IMR-90 (cell line): ENCODE results near the gene FUT8. TPM values are rescaled to one million over a fixed set of nuclear protein-coding genes. Genes with fewer than 3 reads are reported as not detected.

ENCODE experiments used
- ATAC-seq: fragments of 200-7000 bp; cut with Tn5 transposase; 2 replicates; pipeline ENCODE4 v1.9.1; 2020; ENCODE audit warnings: low read depth, mild to moderate bottlenecking, moderate library complexity
- BruUV-seq: library from RNA; stranded (reverse); fragments of 400-500 nt; replicated peaks from 2 replicates; lab custom pipeline; 2021; lab: Mats Ljungman, UMichigan
- CTCF ChIA-PET: fragments of 300-600 bp; formaldehyde crosslinking; extraction: SDS; loops from one replicate; lab custom pipeline; 2021; ENCODE audit warnings: antibody characterized with exemption; lab: Yijun Ruan, JAX
- POLR2A ChIA-PET: fragments of 300-600 bp; sonication (Branson Sonifier 250); formaldehyde crosslinking; loops from one replicate; lab custom pipeline; 2022; ENCODE audit warnings: antibody characterized with exemption; ENCODE audit not compliant: unreplicated experiment; lab: Charles Lee
- DNase-seq: peaks from one replicate; pipeline ENCODE4 v3.0.0; 2013
- H2AFZ ChIP-seq: replicated peaks from 2 replicates; pipeline ENCODE3; 2013; ENCODE audit warnings: low read length, mild to moderate bottlenecking; ENCODE audit not compliant: poor library complexity
- H2AK5ac ChIP-seq: 2 replicates; pipeline ENCODE4 v1.6.1; 2013; ENCODE audit warnings: low read depth, low read length, inconsistent platforms
- H2AK9ac ChIP-seq: replicated peaks from 2 replicates; pipeline ENCODE3; 2013; ENCODE audit warnings: mild to moderate bottlenecking, low read depth, low read length, moderate library complexity; ENCODE audit not compliant: poor library complexity
- H2BK120ac ChIP-seq: 2 replicates; pipeline ENCODE4 v1.6.1; 2013; ENCODE audit warnings: low read depth, low read length, inconsistent platforms
- H2BK15ac ChIP-seq: 3 replicates; pipeline ENCODE4 v1.6.1; 2013; ENCODE audit warnings: low read depth, low read length, inconsistent platforms
- H2BK20ac ChIP-seq: 2 replicates; pipeline ENCODE4 v1.6.1; 2013; ENCODE audit warnings: low read depth, mild to moderate bottlenecking, inconsistent platforms, low read length, moderate library complexity
- H2BK5ac ChIP-seq: 2 replicates; pipeline ENCODE4 v1.6.1; 2013; ENCODE audit warnings: mild to moderate bottlenecking, low read depth, low read length, inconsistent platforms; ENCODE audit not compliant: poor library complexity, severe bottlenecking
- H3K14ac ChIP-seq: replicated peaks from 2 replicates; pipeline ENCODE4 v1.6.1; 2013; ENCODE audit warnings: low read depth, low read length, inconsistent platforms
- H3K18ac ChIP-seq: 2 replicates; pipeline ENCODE4 v1.6.1; 2013; ENCODE audit warnings: low read depth, low read length, control low read depth
- H3K23ac ChIP-seq: 2 replicates; pipeline ENCODE4 v1.6.1; 2013; ENCODE audit warnings: low read depth, low read length, inconsistent platforms
- H3K27ac ChIP-seq: 2 replicates; pipeline ENCODE4 v1.5.1; 2013; ENCODE audit warnings: mild to moderate bottlenecking, control low read depth, low read length; ENCODE audit not compliant: insufficient read depth
- H3K27me3 ChIP-seq: 2 replicates; pipeline ENCODE4 v1.6.1; 2013; ENCODE audit warnings: low read length; ENCODE audit not compliant: control insufficient read depth, insufficient read depth
- H3K36me3 ChIP-seq: 2 replicates; pipeline ENCODE4 v1.6.1; 2013; ENCODE audit warnings: low read length, mixed read lengths; ENCODE audit not compliant: control insufficient read depth, insufficient read depth
- H3K4ac ChIP-seq: 2 replicates; pipeline ENCODE4 v1.6.1; 2013; ENCODE audit warnings: low read depth, low read length, inconsistent platforms
- H3K4me1 ChIP-seq: 2 replicates; pipeline ENCODE4 v1.6.1; 2013; ENCODE audit warnings: low read length, mixed read lengths; ENCODE audit not compliant: control insufficient read depth, insufficient read depth
- H3K4me2 ChIP-seq: 2 replicates; pipeline ENCODE4 v1.6.1; 2013; ENCODE audit warnings: low read depth, mild to moderate bottlenecking, control low read depth, low read length, moderate library complexity
- H3K4me3 ChIP-seq: 2 replicates; pipeline ENCODE4 v1.5.1; 2013; ENCODE audit warnings: low read depth, mild to moderate bottlenecking, control low read depth, low read length, moderate library complexity; ENCODE audit not compliant: insufficient read depth
- H3K56ac ChIP-seq: 2 replicates; pipeline ENCODE4 v1.6.1; 2013; ENCODE audit warnings: low read length, inconsistent platforms; ENCODE audit not compliant: insufficient read depth; ENCODE audit errors: extremely low read depth
- H3K79me1 ChIP-seq, 2 experiments: 2 replicates each; pipeline ENCODE4 v1.6.1; 2013; ENCODE audit warnings: low read length in 2 of 2, inconsistent platforms in 1 of 2, low read depth in 1 of 2
- H3K9ac ChIP-seq: 2 replicates; pipeline ENCODE4 v1.6.1; 2013; ENCODE audit warnings: low read depth, low read length, control low read depth
- H3K9me1 ChIP-seq: 2 replicates; pipeline ENCODE4 v1.6.1; 2013; ENCODE audit warnings: low read length, inconsistent platforms; ENCODE audit not compliant: insufficient read depth
- H3K9me3 ChIP-seq: 2 replicates; pipeline ENCODE4 v1.6.1; 2013; ENCODE audit warnings: low read length; ENCODE audit not compliant: control insufficient read depth, insufficient read depth
- H4K20me1 ChIP-seq: 2 replicates; pipeline ENCODE4 v1.6.1; 2013; ENCODE audit warnings: low read length, inconsistent platforms; ENCODE audit not compliant: insufficient read depth
- H4K5ac ChIP-seq: 2 replicates; pipeline ENCODE4 v1.6.1; 2013; ENCODE audit warnings: mild to moderate bottlenecking, low read depth, low read length, control low read depth
- H4K8ac ChIP-seq, 2 experiments: 2 replicates each; pipeline ENCODE4 v1.6.1; 2013; ENCODE audit warnings: low read depth in 2 of 2, low read length in 2 of 2, control low read depth in 1 of 2, inconsistent platforms in 1 of 2
- H4K91ac ChIP-seq: 2 replicates; pipeline ENCODE4 v1.6.1; 2013; ENCODE audit warnings: low read depth, low read length, inconsistent platforms; ENCODE audit not compliant: insufficient read depth
- CEBPB ChIP-seq: IDR thresholded peaks from 2 replicates; pipeline ENCODE4 v1.6.1; 2012; ENCODE audit warnings: low read depth, low read length, improper control_type of control experiment
- CTCF ChIP-seq: conservative IDR thresholded peaks from 2 replicates; pipeline ENCODE4 v1.5.1; 2012; ENCODE audit warnings: mild to moderate bottlenecking, low read depth, low read length, improper control_type of control experiment
- ELK1 ChIP-seq: fragments of 150-350 bp; IDR thresholded peaks from 2 replicates; pipeline ENCODE4 v1.6.1; 2016; ENCODE audit warnings: low read depth, mild to moderate bottlenecking, low read length, moderate library complexity, borderline replicate concordance
- MAFK ChIP-seq: IDR thresholded peaks from 2 replicates; pipeline ENCODE4 v1.6.1; 2012; ENCODE audit warnings: low read depth, low read length, improper control_type of control experiment
- POLR2A ChIP-seq: IDR thresholded peaks from 2 replicates; pipeline ENCODE4 v1.6.1; 2012; ENCODE audit warnings: mild to moderate bottlenecking, low read depth, low read length
- RAD21 ChIP-seq: IDR thresholded peaks from 2 replicates; pipeline ENCODE4 v1.6.1; 2012; ENCODE audit warnings: low read length, improper control_type of control experiment
- RFX5 ChIP-seq: IDR thresholded peaks from 2 replicates; pipeline ENCODE4 v1.8.0; 2012; ENCODE audit warnings: low read depth, mild to moderate bottlenecking, low read length, moderate library complexity
- SMC3 ChIP-seq: fragments of 150-350 bp; IDR thresholded peaks from 2 replicates; pipeline ENCODE4 v1.6.1; 2016; ENCODE audit warnings: low read depth, mild to moderate bottlenecking, antibody characterized with exemption, low read length, moderate library complexity
- WGBS, 2 experiments: methylation state at CpG; one replicate each; pipeline versions ENCODE4 v1.1.5 to v1.1.7; 2013; ENCODE audit warnings: missing lambda C conversion rate in 2 of 2; ENCODE audit not compliant: insufficient read length in 1 of 2; ENCODE audit errors: extremely low coverage in 2 of 2; 5-methylcytosine and 5-hydroxymethylcytosine counted together
- dilution Hi-C: fragments of 300-500 bp; cut with HindIII; formaldehyde crosslinking; loops from one replicate; pipeline ENCODE4 v1.14.3; 2018; ENCODE audit warnings: low sequenced_read_pairs; ENCODE audit not compliant: unreplicated experiment
- in situ Hi-C: fragments of 300-500 bp; cut with MboI; formaldehyde crosslinking; loops from 3 replicates; pipeline ENCODE4 v1.14.3; 2019; ENCODE audit warnings: low sequenced_read_pairs, inconsistent platforms, mixed read lengths
- intact Hi-C: fragments of 100-400 bp; cut with micrococcal nuclease; formaldehyde crosslinking; loops from 2 replicates; pipeline ENCODE4 v1.10.0; 2022
- polyA plus RNA-seq, 3 experiments: library from polyadenylated mRNA; depleted of rRNA; stranded (reverse); fragments of >200 nt; gene quantifications; 2 replicates each; pipeline ENCODE4 v1.2.3, GENCODE V29; 2012; ENCODE audit warnings: low replicate concordance in 1 of 3
- total RNA-seq: library from RNA; depleted of rRNA; stranded (reverse); fragments of >200 nt; gene quantifications from 2 replicates; pipeline ENCODE4 v1.2.3, GENCODE V29; 2012

The FUT8 gene
- total and polyA plus RNA-seq, 2 of the 4 experiments (the other 2 are of a cell fraction) = 15.6 to 72.9 TPM

GRCh38 chr14:65438266-65438933 lies 25.9 kb downstream of the FUT8 start:
- no TSS peak for BruUV-seq
- H3K4me3 ChIP-seq = no peak overlapping the region
- WGBS, 2 experiments = no CpG with 5 or more reads among the region's 1 CpG
- peaks cover 0 to 16% of the 10 kb centered on the region in 2 experiments for H3K79me1 ChIP-seq
- H3K56ac ChIP-seq = no peak overlapping the region
- H2BK15ac ChIP-seq = no peak overlapping the region
- H4K91ac ChIP-seq = no peak overlapping the region
- dilution Hi-C loops (no loop called here), intact Hi-C loops (no loop called here), in situ Hi-C loops (no loop called here)
- H3K9me3 ChIP-seq = no peaks in the 10 kb centered on the region; the same call in 1 of the 2 replicates
- DNase-seq = no peak
- no peaks in the 10 kb centered on the region for H4K20me1 ChIP-seq
- H2AFZ ChIP-seq = no peak overlapping the region
- no peak overlapping the region for H2BK120ac ChIP-seq
- H3K27ac ChIP-seq = no peak overlapping the region
- H4K8ac ChIP-seq = no peak overlapping the region
- no peak overlapping the region for H2BK5ac ChIP-seq
- no peak for ATAC-seq
- no peaks in the 10 kb centered on the region for H3K9me1 ChIP-seq
- no peak overlapping the region for H2BK20ac ChIP-seq
- no peak overlapping the region for H3K23ac ChIP-seq
- H3K36me3 ChIP-seq = peaks cover 2% of the 10 kb centered on the region; the same call in 1 of the 2 replicates
- H2AK9ac ChIP-seq = no peak overlapping the region
- H2AK5ac ChIP-seq = no peak overlapping the region
- no peak overlapping the region for H3K4ac ChIP-seq
- H3K9ac ChIP-seq = no peak overlapping the region
- no peak overlapping the region for H3K14ac ChIP-seq
- H3K27me3 ChIP-seq = no peaks in the 10 kb centered on the region
- no peak overlapping the region for H3K4me2 ChIP-seq
- peaks cover 4% of the 10 kb centered on the region for H3K4me1 ChIP-seq
- POLR2A ChIA-PET = no interaction called here
- no peak overlapping the region for H4K5ac ChIP-seq
- TF ChIP-seq CEBPB = no peak
- TF ChIP-seq MAFK = no peak
- no peak for TF ChIP-seq ELK1
- no peak for TF ChIP-seq RAD21
- no peak for TF ChIP-seq RFX5
- TF ChIP-seq SMC3 = no peak
- no peak for TF ChIP-seq POLR2A
- TF ChIP-seq CTCF = no peak
- no peak overlapping the region for H3K18ac ChIP-seq
- CTCF ChIA-PET = interaction anchor here (0.6 to 0.7 kb wide), 2 partner anchors 41 to 125 kb away, joined by 3 read pairs; no protein-coding TSS in a partner anchor
